GM13977 (cell line): ENCODE results near the gene DPF3.

ENCODE experiments used
- DNase-seq: peaks from one replicate; pipeline ENCODE4 v3.0.0; 2012; ENCODE audit warnings: low spot score
- CTCF ChIP-seq: IDR thresholded peaks from 2 replicates; pipeline ENCODE4 v1.5.1; 2012; ENCODE audit warnings: mild to moderate bottlenecking, control low read depth; ENCODE audit not compliant: insufficient read depth; ENCODE audit errors: extremely low read depth, missing control alignments
- in situ Hi-C: fragments of 300-500 bp; cut with MboI; formaldehyde crosslinking; loops from one replicate; pipeline ENCODE4 v1.12.0; 2022; ENCODE audit warnings: low sequenced_read_pairs, low pct_unique_long_range_greater_than_20kb, mixed read lengths, inconsistent platforms; ENCODE audit not compliant: unreplicated experiment

Gene DPF3

GRCh38 chr14:72825486-72825885, 68.4 kb downstream of the DPF3 start:
- no peak for TF ChIP-seq CTCF
- in situ Hi-C loops, result no loop called here

GRCh38 chr14:72824051-72824450, 69.8 kb downstream of the DPF3 start:
- DNase-seq, result no peak
- in situ Hi-C loops, result no loop called here
- no peak for TF ChIP-seq CTCF

More at GRCh38 chr14:72825486-72825885, 68.4 kb downstream of the DPF3 start:
- DNase-seq, result no peak

GRCh38 chr14:72822946-72823611, 70.8 kb downstream of the DPF3 start:
- DNase-seq, result no peak
- no peak for TF ChIP-seq CTCF
- in situ Hi-C loops, result no loop called here

- TF ChIP-seq CTCF, result no peak
- in situ Hi-C loops, result no loop called here
- no peak for DNase-seq
These were observed 74.9 kb downstream of the DPF3 start for GRCh38 chr14:72818998-72819397.

- no peak for TF ChIP-seq CTCF
- DNase-seq, result no peak
- in situ Hi-C loops, result no loop called here
These were observed 77.6 kb downstream of the DPF3 start for GRCh38 chr14:72816287-72816686.

- in situ Hi-C loops, result no loop called here
- TF ChIP-seq CTCF, result no peak
These were observed 78.5 kb downstream of the DPF3 start for GRCh38 chr14:72815430-72815829.

More at GRCh38 chr14:72815430-72815829, 78.5 kb downstream of the DPF3 start:
- DNase-seq, result no peak
